ENCODE results near the gene SLC13A2. TPM values are rescaled to one million over a fixed set of nuclear protein-coding genes. Genes with fewer than 3 reads are reported as not detected.

SLC13A2 gene, protein sequence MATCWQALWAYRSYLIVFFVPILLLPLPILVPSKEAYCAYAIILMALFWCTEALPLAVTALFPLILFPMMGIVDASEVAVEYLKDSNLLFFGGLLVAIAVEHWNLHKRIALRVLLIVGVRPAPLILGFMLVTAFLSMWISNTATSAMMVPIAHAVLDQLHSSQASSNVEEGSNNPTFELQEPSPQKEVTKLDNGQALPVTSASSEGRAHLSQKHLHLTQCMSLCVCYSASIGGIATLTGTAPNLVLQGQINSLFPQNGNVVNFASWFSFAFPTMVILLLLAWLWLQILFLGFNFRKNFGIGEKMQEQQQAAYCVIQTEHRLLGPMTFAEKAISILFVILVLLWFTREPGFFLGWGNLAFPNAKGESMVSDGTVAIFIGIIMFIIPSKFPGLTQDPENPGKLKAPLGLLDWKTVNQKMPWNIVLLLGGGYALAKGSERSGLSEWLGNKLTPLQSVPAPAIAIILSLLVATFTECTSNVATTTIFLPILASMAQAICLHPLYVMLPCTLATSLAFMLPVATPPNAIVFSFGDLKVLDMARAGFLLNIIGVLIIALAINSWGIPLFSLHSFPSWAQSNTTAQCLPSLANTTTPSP
- not detected for total RNA-seq
- not detected for total RNA-seq (2013)

DNA sequence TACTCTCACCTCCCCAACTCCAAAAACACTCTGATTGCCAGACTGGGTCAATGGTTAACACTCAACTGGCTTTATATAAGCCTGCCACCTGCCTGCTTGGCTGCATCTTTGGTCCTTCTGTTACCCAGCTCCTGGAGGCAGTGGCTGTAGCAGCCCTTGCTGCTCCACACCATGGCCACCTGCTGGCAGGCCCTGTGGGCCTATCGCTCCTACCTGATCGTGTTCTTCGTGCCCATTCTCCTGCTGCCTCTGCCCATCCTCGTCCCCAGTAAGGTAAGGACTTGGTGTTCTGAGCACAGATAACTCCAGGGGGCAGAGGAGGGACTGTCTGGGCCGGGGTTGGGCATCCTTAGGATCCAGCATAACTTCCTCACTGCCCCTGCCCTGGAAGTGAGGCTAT, at the start of gene SLC13A2:
TSS of gene SLC13A2 (plus strand) at position 103 of the 400 bp plus-strand sequence. CDS start at position 172, 69 bp downstream.
- Histone ChIP-seq H3K4me3 (ENCODE audit: low read length) (no peak within 1 kb of the TSS), H3K36me3 (ENCODE audit: control insufficient read depth, insufficient read depth, low read length) (no peaks in the 10 kb centered on the region), H3K4me1 (ENCODE audit: control insufficient read depth, insufficient read depth, low read length) (no peaks in the 10 kb centered on the region), H3K9me3 (ENCODE audit: control insufficient read depth, insufficient read depth, low read length) (no peaks in the 10 kb centered on the region), H3K27me3 (ENCODE audit: control insufficient read depth, insufficient read depth, low read length) (no peaks in the 10 kb centered on the region), H3K27ac (ENCODE audit: low read length) (no peak within 1 kb of the TSS)
- intact Hi-C loops (cut with micrococcal nuclease), result no loop called here
- Mint-ChIP-seq H3K36me3 (no peaks in the 10 kb centered on the region), H3K9me3 (no peaks in the 10 kb centered on the region), H3K27ac (no peak within 1 kb of the TSS), H3K4me1 (peaks cover 0 to 11% of the 10 kb centered on the region in 2 donors), H3K27me3 (ENCODE audit: low read depth in 2 of 2) (peaks cover 0 to 8% of the 10 kb centered on the region in 2 donors), H3K4me3 (no peak within 1 kb of the TSS)
- 92% methylated on average over 5 of the region's 5 CpGs for WGBS (ENCODE audit: insufficient coverage)
- DNase-seq (no peak), ATAC-seq (no peak)
- TF ChIP-seq, protein P1, sequence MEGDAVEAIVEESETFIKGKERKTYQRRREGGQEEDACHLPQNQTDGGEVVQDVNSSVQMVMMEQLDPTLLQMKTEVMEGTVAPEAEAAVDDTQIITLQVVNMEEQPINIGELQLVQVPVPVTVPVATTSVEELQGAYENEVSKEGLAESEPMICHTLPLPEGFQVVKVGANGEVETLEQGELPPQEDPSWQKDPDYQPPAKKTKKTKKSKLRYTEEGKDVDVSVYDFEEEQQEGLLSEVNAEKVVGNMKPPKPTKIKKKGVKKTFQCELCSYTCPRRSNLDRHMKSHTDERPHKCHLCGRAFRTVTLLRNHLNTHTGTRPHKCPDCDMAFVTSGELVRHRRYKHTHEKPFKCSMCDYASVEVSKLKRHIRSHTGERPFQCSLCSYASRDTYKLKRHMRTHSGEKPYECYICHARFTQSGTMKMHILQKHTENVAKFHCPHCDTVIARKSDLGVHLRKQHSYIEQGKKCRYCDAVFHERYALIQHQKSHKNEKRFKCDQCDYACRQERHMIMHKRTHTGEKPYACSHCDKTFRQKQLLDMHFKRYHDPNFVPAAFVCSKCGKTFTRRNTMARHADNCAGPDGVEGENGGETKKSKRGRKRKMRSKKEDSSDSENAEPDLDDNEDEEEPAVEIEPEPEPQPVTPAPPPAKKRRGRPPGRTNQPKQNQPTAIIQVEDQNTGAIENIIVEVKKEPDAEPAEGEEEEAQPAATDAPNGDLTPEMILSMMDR (IDR thresholded peaks at IDR 0.05), result no peak

DNA sequence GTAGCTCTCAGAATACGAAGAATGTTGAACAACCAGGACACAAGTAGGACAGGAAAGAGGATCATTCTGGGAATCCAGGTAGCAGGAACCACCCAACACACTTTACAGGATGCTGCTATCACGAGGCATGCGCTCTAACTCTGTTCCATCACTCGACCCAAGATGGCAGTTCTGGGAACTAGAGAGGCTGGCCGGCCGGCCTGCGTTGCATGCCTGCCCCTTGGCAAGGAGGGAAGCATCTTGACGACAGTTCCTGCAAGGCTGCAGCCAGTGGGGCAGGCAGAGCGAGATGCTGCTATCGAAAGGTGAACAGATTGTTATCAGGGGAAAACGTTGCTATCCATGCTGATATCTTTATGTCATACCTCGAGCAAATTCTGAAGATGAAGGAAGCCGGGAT, 48.2 kb upstream of the SLC13A2 start:
- Histone ChIP-seq H3K27ac (ENCODE audit: low read length) (no peak overlapping the region), H3K4me1 (ENCODE audit: control insufficient read depth, insufficient read depth, low read length) (no peaks in the 10 kb centered on the region), H3K36me3 (ENCODE audit: control insufficient read depth, insufficient read depth, low read length) (no peaks in the 10 kb centered on the region), H3K4me3 (ENCODE audit: low read length) (no peak overlapping the region), H3K9me3 (ENCODE audit: control insufficient read depth, insufficient read depth, low read length) (no peaks in the 10 kb centered on the region), H3K27me3 (ENCODE audit: control insufficient read depth, insufficient read depth, low read length) (no peaks in the 10 kb centered on the region)
- no peaks in the 10 kb centered on the region for H3K4me1 Mint-ChIP-seq
- TF ChIP-seq, protein P1 (IDR thresholded peaks at IDR 0.05), result no peak
- H3K4me3 Mint-ChIP-seq, result no peak overlapping the region
- H3K36me3 Mint-ChIP-seq, result no peaks in the 10 kb centered on the region
- intact Hi-C loops (cut with micrococcal nuclease), result no loop called here
- DNase-seq (no peak), ATAC-seq (no peak)
- WGBS (ENCODE audit: insufficient coverage), result 89% methylated on average over 13 of the region's 13 CpGs
- peaks cover 3 to 15% of the 10 kb centered on the region in 2 donors for H3K27me3 Mint-ChIP-seq (ENCODE audit: low read depth in 2 of 2)
- H3K27ac Mint-ChIP-seq, result no peak overlapping the region
- H3K9me3 Mint-ChIP-seq, result no peaks in the 10 kb centered on the region

DNA sequence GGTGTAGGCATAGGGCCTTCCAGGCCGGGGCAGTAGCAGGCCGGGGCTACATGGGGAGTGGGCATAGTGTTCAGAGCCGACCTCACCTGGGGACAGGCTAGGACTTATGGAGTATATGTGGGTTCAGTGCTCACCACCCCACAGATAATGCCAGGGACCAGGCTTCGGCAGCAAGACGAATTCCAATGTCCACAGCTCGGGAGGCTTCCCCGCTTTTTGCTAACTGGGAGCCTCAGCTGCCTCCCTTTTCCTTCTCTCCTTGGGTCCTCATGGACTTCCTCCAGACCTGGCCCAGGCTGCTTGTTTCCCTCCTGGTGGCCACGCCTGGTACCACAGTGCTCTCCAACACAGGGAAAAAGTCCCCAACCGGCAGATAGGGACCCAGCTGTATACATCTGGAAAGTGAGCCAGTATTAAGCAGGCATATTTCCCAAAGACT, 47.3 kb upstream of the SLC13A2 start:
- Histone ChIP-seq H3K36me3 (ENCODE audit: control insufficient read depth, insufficient read depth, low read length) (no peaks in the 10 kb centered on the region), H3K4me3 (ENCODE audit: low read length) (no peak overlapping the region), H3K27me3 (ENCODE audit: control insufficient read depth, insufficient read depth, low read length) (no peaks in the 10 kb centered on the region), H3K4me1 (ENCODE audit: control insufficient read depth, insufficient read depth, low read length) (no peaks in the 10 kb centered on the region), H3K9me3 (ENCODE audit: control insufficient read depth, insufficient read depth, low read length) (no peaks in the 10 kb centered on the region), H3K27ac (ENCODE audit: low read length) (no peak overlapping the region)
- H3K9me3 Mint-ChIP-seq, result no peaks in the 10 kb centered on the region
- peaks cover 5 to 9% of the 10 kb centered on the region in 2 donors for H3K27me3 Mint-ChIP-seq (ENCODE audit: low read depth in 2 of 2)
- DNase-seq (peak in 1 of 2 donors; percentile 12), ATAC-seq (peak in 1 of 3 donors; percentile 10)
- H3K36me3 Mint-ChIP-seq, result no peaks in the 10 kb centered on the region
- intact Hi-C loops (cut with micrococcal nuclease), result no loop called here
- H3K4me1 Mint-ChIP-seq, result no peaks in the 10 kb centered on the region
- TF ChIP-seq, protein P1 (IDR thresholded peaks at IDR 0.05), result no peak
- no peak overlapping the region for H3K4me3 Mint-ChIP-seq
- 87% methylated on average over 9 of the region's 9 CpGs for WGBS (ENCODE audit: insufficient coverage)
- no peak overlapping the region for H3K27ac Mint-ChIP-seq

Data from natural killer cell (primary cell).